ENCODE results near the gene SLC4A4.

SLC4A4 gene

DNA sequence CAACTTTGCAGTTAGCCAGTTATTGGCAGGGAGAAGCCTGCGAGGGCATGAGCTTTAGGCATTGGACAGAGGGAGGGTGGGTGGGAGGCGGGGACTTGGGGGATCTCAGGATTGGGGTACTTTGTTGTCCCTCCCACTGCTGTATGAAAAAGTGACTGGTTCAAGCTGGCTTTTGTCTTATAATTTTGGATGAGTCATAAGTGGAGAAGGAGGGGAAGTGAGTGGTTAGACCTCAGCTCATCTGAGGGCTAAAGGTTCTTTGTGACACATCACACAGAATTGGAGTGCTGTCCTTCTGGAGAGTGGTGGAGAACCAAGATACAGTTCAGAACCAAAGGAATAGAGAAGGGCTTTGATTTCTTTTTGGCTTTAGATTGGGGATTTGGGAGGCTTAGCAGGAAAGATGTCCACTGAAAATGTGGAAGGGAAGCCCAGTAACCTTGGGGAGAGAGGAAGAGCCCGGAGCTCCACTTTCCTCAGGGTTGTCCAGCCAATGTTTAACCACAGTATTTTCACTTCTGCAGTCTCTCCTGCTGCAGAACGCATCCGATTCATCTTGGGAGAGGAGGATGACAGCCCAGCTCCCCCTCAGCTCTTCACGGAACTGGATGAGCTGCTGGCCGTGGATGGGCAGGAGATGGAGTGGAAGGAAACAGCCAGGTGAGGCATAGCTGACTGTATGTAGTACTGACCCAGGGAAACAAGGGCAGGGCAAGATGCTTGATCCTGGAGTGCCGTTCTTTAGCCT, at the start of gene SLC4A4:
SLC4A4 (plus strand) TSS at position 175 of the 748 bp plus-strand sequence.
- no peak for DNase-seq (ENCODE audit: low spot score)

DNA sequence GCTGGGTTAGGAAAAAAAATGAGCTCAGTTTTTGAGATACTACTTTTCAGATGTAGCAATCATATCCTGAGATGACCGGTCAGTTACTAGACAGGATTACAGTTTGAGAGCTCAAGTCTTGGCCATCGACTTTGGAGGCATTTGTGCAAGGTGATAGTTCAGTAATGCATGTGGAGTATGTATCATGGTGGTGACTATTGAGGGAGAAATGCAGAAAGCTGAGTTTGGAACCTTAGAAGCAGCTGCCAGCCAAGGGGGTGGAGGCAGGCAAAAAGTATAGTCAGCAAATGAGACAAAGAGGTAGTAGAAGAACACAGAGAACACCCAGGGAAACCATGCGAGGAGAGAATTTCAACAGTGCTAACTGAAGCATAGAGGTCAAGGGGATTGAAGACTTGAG, 48.7 kb upstream of the SLC4A4 start:
- no peak for DNase-seq (ENCODE audit: low spot score)

DNA sequence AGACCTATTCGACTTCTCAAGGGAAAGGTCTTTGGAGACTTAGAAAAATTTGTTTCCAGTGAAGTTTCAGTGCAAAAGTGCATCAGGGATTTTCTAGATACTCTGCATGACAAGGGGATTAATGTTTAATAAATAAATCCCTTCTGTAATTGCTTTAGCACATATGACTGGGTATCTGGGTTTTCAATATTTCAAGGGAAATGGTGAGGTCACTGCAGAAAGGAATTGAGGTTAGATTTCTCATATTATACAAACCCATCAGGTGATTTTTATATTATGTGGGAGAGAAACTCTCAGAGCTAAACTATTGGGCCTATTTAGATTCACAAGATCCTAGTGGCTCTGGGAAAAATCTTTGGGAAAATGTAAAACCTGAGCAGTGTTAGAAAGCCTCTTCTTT, 48.3 kb upstream of the SLC4A4 start:
- no peak for DNase-seq (ENCODE audit: low spot score)

DNA sequence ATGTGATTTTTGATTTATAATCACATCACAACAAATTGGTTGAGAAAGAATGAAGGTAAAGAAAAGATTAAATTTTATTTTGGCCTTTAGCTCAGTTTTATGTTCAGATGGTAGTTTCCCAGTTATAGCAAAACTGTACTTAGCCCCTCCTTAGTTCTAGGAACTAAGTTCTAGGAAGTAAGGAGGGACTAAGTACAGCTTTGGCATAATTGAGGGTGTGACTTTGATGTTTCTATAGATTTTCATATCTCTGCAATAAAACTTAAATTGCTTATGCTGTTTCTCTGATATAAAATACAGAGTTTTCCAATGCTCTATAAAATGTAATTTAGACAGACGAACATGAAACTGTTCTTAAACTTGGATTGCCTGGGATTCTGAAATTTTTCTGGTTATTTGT, 46.6 kb upstream of the SLC4A4 start:
- no peak for DNase-seq (ENCODE audit: low spot score)

DNA sequence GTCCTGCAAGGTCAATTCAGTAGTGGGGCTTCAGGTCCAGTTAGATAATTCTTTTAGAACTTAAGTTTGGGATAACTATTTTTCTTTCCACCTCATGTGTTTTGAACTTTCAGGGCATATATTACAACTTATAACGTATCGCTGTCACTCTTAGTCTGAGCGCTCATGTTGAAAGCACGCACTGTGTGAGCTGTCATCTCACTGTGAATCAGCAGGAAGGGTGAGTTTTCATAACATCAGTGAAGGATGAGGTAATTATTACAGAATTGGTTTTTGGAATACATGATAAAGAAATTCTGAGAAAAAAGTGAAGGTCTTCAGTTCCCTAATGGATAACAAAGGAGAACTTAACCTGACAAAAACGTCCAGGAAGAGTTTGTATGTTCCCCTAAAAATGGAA, 45.1 kb upstream of the SLC4A4 start:
- DNase-seq (ENCODE audit: low spot score), result no peak

DNA sequence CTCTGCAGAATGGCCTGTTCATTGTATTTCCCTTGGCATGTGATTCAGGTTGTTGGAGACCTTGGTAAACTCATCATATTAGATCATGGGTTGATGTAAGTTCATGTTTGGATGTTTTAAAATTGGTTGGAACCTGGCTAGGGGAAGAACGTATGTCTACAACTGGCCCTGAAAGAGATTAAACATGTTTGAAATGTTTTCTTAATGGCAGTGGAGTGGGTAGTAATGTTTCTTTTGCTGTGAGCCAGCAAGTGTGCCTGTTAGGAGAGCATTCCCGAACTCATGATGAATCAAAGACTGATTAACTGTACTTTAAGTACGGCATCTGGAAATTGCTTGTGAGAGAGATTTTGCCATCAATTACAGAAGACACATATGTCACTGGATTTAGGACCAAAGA, 44.5 kb upstream of the SLC4A4 start:
- DNase-seq (ENCODE audit: low spot score), result no peak

DNA sequence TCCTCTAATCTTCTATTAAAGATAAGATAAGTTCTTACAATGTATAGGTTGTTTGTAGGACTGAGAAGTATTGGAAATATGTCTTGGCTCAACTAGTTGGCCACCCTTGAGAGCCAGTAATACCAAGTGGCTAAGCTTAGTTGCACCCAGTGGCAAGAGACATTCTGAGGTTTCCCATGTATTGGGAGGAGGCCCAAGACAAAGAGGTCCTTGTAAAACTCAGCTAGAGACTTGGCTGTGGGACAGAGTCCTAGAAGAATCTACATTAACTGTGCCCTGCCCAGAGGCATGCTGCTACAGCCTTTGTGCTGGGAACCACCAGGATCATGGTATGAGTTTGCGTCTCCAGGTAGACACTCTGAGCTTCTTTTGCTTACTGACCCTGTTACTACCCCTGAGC, 41.9 kb upstream of the SLC4A4 start:
- peak; percentile 74 for DNase-seq (ENCODE audit: low spot score)

DNA sequence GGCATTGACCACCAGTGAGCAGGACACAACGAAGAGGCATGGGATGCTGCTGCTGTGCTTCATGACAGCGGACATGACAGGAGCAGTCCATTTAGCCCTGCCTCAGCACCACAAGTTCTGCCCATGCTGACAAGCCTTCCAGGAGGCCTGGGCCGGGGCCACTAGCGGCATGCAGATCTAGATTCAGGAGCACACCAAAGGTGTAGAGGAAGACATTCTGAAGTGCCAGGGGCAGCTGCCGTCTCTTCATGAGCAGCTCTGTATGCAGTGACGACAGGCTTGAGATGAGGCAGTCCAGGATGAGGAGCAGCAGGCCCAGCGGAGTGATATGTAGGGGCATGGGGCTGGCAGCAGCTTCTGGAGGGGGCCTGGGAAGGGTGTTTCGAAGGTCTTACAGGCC, 38.5 kb upstream of the SLC4A4 start:
- DNase-seq (ENCODE audit: low spot score), result no peak

DNA sequence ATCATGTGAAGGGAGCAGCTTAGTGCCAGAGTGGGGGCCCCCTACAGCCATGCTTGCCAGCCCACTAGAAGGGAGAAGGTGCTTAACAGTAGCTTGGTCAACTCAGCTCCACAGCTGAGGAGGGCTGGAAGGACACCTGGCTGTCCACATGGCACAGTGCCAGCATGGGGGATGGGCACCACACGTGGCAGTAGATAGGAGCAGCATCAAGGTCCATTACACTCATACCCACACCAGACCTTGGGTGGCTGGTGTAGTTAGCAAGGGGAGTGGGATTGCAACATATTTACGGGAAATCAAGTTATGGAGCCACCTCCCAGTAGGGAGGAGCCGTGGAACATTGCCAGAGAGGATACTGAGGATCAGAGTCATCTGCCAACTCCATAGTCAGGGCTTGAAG, 37.9 kb upstream of the SLC4A4 start:
- no peak for DNase-seq (ENCODE audit: low spot score)

DNA sequence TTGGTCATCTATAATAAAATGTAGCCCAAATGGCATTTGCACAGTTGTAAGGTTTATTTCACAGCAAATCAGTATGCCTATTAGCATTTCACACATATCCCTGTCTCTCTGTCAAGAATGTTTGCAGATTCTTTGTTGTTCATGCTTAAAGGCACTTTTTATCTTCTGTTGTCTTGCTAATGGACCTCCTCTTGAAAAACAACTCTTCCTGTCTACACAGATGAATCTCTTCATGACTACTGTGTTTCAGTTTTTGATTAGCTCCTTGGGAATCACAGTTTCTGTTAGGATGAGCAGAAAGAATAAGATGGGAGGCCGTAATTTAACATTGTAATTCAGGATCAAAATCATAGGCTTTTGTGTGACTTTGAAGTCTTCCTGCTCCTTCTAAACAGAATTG, 35.5 kb upstream of the SLC4A4 start:
- no peak for DNase-seq (ENCODE audit: low spot score)

DNA sequence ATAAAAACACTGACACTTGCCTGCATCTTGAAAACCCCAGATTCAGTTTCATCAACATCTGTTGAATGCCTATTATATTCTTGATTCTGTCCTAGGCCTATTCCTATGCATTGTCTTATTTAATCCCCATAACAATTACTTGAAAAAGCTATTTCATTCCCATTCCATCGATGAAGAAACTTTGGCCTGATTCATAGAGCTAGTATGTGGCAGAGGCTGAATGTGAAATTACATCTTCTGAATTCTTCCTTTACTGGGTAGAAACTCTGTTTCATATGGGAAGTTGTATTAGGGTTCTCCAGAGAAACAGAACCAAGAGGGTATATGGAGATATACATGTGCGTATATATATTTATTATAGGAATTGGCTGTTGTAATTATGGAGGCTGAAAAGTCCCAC, 35.0 kb upstream of the SLC4A4 start:
- DNase-seq (ENCODE audit: low spot score), result no peak

DNA sequence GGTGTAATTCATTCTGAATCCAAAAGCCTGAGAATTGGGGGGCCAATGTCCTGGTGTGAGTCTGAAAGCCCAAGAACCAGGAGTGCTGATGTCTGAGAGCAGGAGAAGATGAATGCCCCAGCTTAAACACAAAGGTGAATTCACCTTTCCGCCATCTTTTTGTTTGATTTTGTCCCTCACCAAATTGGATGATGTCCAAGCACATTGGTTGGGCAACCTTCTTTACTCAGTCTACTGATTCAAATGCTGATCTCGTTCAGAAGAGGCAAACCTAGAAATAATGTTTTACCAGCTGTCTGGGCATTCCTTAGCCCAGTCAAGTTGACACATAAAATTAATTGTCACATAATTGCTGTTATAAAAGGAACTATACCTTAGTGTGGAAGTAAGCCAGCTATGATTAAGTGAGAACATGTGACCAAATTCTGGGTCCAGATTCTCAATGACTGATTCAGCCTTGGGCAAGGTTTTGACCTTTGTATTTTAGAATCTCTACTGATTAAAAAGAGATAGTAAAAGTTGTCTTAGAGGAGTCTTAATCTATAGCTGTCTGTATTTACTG, 34.5 kb upstream of the SLC4A4 start:
- no peak for DNase-seq (ENCODE audit: low spot score)

DNA sequence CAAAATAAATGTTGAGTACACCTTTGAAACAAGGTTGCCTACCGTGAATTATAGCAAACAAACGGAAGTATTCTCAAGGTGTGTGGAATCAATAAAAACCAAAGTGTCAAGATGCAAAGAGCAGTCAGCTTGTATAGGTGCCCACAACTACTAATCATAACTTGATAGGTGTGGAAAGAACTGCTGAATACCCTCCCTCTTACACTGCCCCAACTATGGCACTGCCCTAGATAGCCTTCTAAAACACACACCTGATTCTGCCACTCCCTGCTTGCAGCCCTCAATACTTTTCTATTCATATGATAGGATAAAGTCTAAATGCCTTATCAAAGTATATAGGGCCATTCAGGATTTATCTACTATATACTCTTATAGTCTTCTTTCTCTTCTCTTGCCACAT, 31.1 kb upstream of the SLC4A4 start:
- no peak for DNase-seq (ENCODE audit: low spot score)

DNA sequence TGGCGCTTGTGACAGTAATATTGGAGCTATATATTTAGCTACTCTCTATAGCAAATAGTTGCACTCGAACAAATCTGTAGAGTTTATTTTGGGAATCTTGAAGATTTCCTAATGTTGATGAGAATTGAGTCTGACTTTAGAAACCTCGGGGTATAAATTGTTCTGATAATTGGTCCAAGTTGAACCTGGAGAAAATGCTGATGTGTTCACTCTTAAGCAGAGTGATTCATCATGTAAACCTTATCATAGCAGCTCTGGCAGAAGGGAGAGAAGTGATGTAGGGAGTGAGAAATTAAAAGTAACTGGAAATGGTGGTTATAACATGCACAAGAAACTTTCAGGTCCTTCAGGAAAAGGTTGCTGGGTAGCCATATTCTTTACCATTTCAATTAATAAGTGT, 16.4 kb upstream of the SLC4A4 start:
- DNase-seq (ENCODE audit: low spot score), result peak; percentile 59

DNA sequence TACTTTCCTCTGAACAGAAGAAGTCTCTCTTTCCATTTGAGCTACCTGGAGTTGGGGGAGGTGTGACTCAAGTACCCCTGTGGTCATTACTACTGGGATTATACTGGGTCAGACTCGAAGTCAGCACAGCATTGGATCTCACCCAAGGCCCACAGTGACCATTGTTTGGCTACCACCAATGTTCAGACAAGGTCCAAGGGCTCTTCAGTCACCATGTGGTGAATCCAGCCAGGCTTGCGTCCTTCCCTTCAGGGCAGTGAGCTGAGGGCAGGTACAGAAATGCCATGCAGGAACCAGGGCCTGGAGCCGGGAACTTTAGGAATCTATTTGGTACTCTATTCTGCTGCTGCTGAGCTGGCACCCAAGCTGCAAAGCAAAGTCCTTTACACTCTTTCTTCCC, 5.5 kb upstream of the SLC4A4 start:
- no peak for DNase-seq (ENCODE audit: low spot score)

DNA sequence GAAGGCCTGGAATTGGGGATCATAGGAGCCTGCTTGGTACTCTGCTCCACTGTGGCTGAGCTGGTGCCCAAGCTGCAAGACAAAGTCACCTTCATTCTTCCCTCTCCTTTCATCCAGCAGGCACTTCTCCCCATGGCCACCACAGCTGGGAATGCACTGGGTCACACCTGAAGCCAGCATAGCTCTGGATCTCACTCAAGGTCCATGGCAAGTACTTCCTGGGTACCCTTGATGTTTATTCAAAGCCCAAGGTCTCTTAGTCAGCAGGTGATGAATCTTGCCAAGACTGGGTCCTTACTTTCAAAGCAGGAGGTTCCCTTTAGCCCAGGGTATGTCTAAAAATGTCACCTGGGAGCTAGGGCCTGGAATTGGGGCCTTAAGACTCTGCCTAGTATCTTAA, 4.9 kb upstream of the SLC4A4 start:
- no peak for DNase-seq (ENCODE audit: low spot score)

DNA sequence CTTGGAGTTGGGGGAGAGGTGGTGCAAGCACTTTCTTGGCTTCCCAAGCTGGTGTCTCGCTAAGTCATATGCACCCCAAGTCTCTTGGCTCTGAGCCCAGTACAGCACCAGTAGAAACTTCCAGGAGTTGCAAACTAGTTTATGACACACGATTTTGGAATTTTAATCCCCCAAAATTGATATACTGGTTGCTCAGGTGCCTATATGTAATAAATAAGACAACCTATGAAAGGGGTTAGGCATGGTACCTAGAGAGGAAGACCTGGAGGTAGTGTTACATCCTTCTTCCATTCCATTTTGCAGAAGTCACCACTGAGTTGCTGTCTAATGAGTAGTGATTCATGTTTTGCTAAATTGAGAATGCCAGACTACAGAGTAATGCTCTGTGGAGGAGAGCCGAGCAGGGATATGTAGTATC, 4.3 kb upstream of the SLC4A4 start:
- DNase-seq (ENCODE audit: low spot score), result no peak

DNA sequence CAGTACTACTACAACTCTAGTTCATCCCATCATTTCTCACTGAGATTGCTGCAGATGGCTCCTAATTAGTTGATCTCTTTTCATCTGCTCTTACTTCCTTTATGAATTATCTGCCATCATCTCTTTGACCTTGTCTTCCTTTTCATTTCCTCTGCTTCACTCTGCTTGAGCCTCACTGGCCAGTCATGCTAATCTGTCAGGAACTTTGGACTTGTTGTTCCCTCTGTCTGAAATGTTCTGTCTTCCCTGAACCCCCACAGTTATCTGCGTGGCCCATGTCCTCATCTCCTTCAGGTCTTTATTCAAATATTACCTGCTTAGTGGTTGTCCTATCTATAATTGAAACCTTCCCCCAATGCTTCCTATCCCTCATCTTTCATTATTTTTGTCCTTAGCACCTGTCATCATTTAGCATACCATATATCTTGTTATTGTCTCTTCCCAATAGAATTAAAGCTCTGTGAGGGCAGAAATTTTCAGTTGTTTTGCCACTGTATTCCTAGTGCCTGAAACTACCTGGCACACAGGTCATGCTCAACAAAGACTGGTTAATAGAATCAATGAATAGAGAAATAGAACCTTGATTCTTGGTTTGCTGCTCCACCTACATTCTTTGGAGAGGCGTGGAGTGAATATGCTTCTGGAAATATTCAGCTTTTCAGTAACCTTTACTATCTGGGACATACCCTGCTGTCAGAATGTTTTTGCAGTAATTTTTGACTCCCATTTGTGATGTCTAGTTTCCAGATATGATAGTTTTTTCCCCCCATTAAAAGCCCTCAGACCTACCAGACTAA, 5.0 kb downstream of the SLC4A4 start:
- no peak for DNase-seq (ENCODE audit: low spot score)

DNA sequence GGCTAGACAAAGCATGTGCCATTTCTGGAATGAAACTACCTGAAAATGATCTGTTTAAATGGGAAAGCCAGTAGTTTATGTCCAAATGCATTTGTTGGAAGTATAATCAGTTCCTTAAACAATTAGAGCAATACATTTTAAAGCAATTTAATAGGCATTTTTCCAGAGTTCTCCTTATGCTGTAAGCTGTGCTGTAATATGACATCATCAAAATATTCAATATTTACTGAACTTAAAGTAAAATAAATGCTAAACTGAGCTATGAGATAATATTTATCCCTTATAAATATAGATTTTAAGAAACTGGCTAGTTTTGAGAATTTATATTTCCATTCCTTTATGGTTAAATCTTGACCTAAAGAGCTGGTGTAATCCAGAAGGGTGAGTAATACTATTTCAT, 7.9 kb downstream of the SLC4A4 start:
- no peak for DNase-seq (ENCODE audit: low spot score)

DNA sequence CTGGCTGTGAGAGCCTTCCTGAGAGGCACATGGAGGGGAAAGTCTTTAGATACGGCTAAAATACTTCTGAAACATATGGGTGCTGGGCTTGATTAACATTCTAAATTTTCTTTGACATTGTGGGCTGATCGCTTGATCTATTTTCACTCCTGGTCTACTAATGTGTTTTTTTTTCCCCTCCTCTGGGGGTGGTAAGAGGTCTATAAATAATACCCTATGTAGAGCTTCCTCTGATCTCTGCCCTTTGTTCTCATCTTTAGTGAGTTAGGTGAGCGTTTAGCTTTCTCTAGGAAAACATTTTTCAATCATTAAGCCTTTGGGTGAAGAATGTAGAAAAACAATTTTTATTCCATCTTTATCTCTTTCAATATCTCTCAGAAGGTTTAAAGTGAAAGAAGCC, 9.8 kb downstream of the SLC4A4 start:
- DNase-seq (ENCODE audit: low spot score), result no peak

DNA sequence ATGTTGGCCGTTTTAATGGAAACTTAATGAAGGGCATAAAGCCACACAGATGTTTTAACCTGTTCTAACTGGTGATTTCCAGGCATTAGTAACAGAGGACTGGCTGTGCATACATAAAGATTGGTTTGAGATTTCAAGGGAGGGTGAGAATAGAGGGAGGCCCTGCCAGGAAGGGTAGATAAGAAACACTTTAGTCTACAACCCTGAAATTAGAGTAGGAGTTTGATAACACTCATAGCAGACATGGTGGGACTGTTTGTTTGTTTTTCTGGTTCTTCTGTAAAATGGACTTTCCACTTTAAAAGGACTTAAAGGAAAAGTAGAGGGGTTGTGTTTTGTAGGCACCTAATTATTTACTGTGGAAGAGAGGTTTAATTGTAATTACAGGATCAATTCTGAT, 16.2 kb downstream of the SLC4A4 start:
- no peak for DNase-seq (ENCODE audit: low spot score)

DNA sequence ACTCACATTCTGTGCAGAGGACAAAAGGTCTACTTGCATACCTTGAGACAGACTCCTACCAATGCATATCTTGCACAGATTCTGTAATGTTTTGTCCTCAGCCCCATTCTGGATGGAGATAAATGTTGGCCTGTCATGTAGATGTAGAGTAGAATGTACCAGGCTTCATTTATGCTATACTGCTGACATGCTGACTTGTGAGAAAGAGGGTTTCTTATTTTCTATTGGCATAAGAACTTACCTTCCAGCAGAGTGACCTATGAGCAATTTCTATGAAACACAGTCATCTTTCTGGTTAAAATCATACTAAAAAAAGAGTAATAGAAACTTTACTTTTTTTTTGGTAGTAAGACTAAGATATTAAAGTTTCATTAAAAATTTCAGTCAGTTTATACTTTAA, 17.2 kb downstream of the SLC4A4 start:
- no peak for DNase-seq (ENCODE audit: low spot score)

DNA sequence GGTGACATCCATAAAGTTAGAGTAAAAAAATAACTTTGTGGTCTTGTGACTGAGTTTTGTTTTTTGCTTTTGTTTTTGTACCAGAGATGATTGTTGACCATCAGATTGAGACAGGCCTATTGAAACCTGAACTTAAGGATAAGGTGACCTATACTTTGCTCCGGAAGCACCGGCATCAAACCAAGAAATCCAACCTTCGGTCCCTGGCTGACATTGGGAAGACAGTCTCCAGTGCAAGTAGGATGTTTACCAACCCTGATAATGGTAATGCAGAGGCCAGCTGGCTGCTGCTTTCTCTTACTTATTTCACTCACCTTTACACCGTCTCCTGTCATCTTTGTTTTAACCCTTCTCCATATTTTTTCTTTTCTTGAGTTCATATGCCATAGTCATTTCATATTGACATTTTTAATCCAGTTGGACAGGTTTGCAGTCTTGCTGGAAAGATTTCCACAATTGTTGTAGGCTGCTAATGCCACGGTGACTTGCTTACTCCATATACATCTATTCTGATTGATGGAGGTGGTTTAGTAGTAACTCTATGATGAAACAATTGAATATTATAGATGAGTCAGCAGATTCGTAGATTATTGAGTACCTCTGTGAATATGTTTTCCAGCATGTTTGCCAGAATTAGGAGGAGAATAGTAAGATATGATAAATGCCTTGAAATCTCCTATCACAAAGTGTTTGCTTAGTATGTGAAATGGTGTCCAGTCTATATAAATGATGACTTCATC, 18.3 kb downstream of the SLC4A4 start:
- DNase-seq (ENCODE audit: low spot score), result no peak

Data from putamen (tissue), 1 donor.